Frontal cortex (tissue), 4 donors: ENCODE results near the gene GIT2. TPM values are rescaled to one million over a fixed set of nuclear protein-coding genes. Genes with fewer than 3 reads are reported as not detected.

Experiments used
- DNase-seq, 2 donors: peaks; one replicate each; pipeline ENCODE4 v3.0.0; 2012; ENCODE audit warnings: low spot score in 2 of 2
- FAIRE-seq: peaks from 2 replicates; lab custom pipeline; 2012; peaks lifted over from hg19 to GRCh38; lab: Jason Lieb, UNC
- total RNA-seq: library from RNA; depleted of rRNA; stranded (reverse); fragments of >200 nt; gene quantifications from one replicate; pipeline ENCODE4 v1.2.3, GENCODE V29; 2014
- donor health status: control.
- donor health status: control.
- donor health status: control.

The GIT2 gene
- total RNA-seq, 1 donor from 2014 or later: 20.4 TPM

GRCh38 chr12:109927622-109928021 is 68.5 kb downstream of the GIT2 start:
- DNase-seq (no peak), FAIRE-seq (no peak)

- FAIRE-seq: no peak
- no peak for DNase-seq
These were observed 69.5 kb downstream of the GIT2 start for GRCh38 chr12:109926488-109927210.

- no peak for DNase-seq
- no peak for FAIRE-seq
These were observed 70.2 kb downstream of the GIT2 start for GRCh38 chr12:109926016-109926415.

- DNase-seq (no peak), FAIRE-seq (no peak)
These were observed 70.9 kb downstream of the GIT2 start for GRCh38 chr12:109925185-109925840.

GRCh38 chr12:109923481-109924245 is 72.5 kb downstream of the GIT2 start:
- FAIRE-seq: no peak

GRCh38 chr12:109923038-109923437 is 73.1 kb downstream of the GIT2 start:
- no peak for DNase-seq
- FAIRE-seq: no peak

More at GRCh38 chr12:109923481-109924245, 72.5 kb downstream of the GIT2 start:
- no peak for DNase-seq

GRCh38 chr12:109921982-109922381 is 74.2 kb downstream of the GIT2 start:
- DNase-seq (no peak), FAIRE-seq (no peak)

- FAIRE-seq (no peak), DNase-seq (no peak)
These were observed 75.8 kb downstream of the GIT2 start for GRCh38 chr12:109920261-109920780.

- no peak for FAIRE-seq
- no peak for DNase-seq
These were observed 76.7 kb downstream of the GIT2 start for GRCh38 chr12:109919456-109919855.

- DNase-seq: no peak
These were observed 80.1 kb downstream of the GIT2 start for GRCh38 chr12:109916045-109916444.

GRCh38 chr12:109915171-109916040 is 80.8 kb downstream of the GIT2 start:
- FAIRE-seq: no peak

More at GRCh38 chr12:109916045-109916444, 80.1 kb downstream of the GIT2 start:
- no peak for FAIRE-seq

GRCh38 chr12:109914461-109914860 is 81.7 kb downstream of the GIT2 start:
- DNase-seq (no peak), FAIRE-seq (no peak)

More at GRCh38 chr12:109915171-109916040, 80.8 kb downstream of the GIT2 start:
- DNase-seq: no peak

- FAIRE-seq: no peak
These were observed 83.3 kb downstream of the GIT2 start for GRCh38 chr12:109912855-109913321.

GRCh38 chr12:109910969-109911348 is 85.2 kb downstream of the GIT2 start:
- no peak for FAIRE-seq
- DNase-seq: no peak

More at GRCh38 chr12:109912855-109913321, 83.3 kb downstream of the GIT2 start:
- no peak for DNase-seq

GRCh38 chr12:109910254-109910968 is 85.8 kb downstream of the GIT2 start:
- DNase-seq (no peak), FAIRE-seq (no peak)

- DNase-seq (no peak), FAIRE-seq (no peak)
These were observed 90.9 kb downstream of the GIT2 start for GRCh38 chr12:109905301-109905700.

- FAIRE-seq (no peak), DNase-seq (no peak)
These were observed 93.2 kb downstream of the GIT2 start for GRCh38 chr12:109902891-109903418.
